Measurements from ENCODE around the gene SEC31B.

The SEC31B gene

DNA sequence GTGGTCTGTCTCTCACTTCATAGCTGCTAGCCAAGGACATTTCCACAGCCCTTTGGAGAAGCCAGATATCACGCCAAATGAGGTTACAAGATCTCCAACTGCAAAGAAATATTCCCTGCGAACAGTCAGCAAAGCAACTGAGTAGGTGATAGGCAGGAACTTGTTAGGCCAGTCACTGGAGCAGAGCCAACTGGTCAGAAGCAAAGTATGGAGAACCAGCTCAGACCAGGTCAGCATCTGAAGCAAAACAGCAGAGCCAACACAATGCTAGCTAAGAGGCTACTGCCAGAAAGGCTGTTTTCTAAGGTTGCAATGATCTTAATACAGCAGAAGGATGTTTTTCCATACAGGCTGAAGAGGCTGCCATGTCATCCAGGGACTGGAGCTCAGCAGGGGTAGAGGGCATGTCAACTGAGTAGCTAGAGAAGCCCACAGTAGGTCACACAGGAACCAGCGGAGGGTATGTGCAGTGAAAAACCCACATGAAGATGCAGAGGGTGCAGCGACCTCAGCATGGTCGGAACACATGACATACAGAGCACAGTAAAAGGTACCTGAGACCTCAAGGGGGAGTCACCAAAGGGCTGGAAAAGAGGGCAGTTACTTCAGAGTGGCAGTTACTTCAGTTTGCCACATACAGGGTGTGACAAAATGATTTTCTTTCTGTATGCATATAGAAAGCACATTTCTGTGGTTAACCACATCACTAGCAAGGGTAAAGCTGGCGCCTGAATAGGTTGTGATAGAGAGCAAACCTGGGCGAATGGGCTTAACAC lies 8.9 kb downstream of the SEC31B start:
- Histone ChIP-seq H3K27me3 (ENCODE audit: control insufficient read depth in 1 of 2, insufficient read depth in 2 of 2, low read length in 2 of 2) (no peaks in the 10 kb centered on the region), H3K9ac (ENCODE audit: low read depth in 1 of 2, low read length in 2 of 2) (no peak overlapping the region), H3K36me3 (ENCODE audit: control insufficient read depth in 1 of 2, insufficient read depth in 2 of 2, low read length in 2 of 2) (peaks cover 0 to 20% of the 10 kb centered on the region in 2 donors), H3K27ac (ENCODE audit: low read depth, low read length) (no peak overlapping the region), H3K4me1 (ENCODE audit: control insufficient read depth in 1 of 2, insufficient read depth in 2 of 2, low read length in 2 of 2) (no peaks in the 10 kb centered on the region), H3K4me3 (ENCODE audit: low read depth in 1 of 2, low read length in 2 of 2) (no peak overlapping the region), H3K9me3 (ENCODE audit: control insufficient read depth in 1 of 2, low read length in 2 of 2) (no peaks in the 10 kb centered on the region)

DNA sequence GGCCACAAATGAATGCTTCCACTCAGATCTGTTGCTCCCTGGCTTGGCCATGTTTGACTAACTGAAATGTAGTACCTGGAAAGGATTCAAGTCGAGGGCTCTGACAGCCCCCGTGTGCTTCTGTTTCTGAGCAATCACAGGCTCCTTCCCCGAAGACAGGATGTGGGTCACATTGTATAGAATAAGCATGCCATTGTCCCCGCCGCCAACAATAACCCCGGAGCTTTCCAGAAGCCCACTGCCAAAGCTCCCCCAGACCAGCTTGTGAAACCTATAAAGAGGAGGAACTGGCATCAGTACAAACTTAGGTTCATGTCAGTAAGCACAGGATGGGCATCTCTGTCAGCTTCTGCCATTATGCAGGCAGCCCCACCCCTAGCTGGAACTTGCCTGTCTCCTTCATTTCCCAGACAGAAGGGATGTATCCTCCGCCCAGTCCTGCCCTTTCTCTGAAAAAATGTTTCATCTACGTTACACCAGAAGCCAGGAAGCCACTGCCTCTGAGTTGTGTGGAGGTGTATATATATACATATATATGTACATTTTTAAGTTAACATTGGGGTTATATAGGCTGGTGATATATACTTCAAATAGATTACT lies 10.3 kb downstream of the SEC31B start:
- Histone ChIP-seq H3K36me3 (ENCODE audit: control insufficient read depth in 1 of 2, insufficient read depth in 2 of 2, low read length in 2 of 2) (peaks cover 7 to 26% of the 10 kb centered on the region in 2 donors), H3K9ac (ENCODE audit: low read depth in 1 of 2, low read length in 2 of 2) (no peak overlapping the region), H3K27ac (ENCODE audit: low read depth, low read length) (no peak overlapping the region), H3K27me3 (ENCODE audit: control insufficient read depth in 1 of 2, insufficient read depth in 2 of 2, low read length in 2 of 2) (no peaks in the 10 kb centered on the region), H3K9me3 (ENCODE audit: control insufficient read depth in 1 of 2, low read length in 2 of 2) (no peaks in the 10 kb centered on the region), H3K4me1 (ENCODE audit: control insufficient read depth in 1 of 2, insufficient read depth in 2 of 2, low read length in 2 of 2) (no peaks in the 10 kb centered on the region), H3K4me3 (ENCODE audit: low read depth in 1 of 2, low read length in 2 of 2) (no peak overlapping the region)

DNA sequence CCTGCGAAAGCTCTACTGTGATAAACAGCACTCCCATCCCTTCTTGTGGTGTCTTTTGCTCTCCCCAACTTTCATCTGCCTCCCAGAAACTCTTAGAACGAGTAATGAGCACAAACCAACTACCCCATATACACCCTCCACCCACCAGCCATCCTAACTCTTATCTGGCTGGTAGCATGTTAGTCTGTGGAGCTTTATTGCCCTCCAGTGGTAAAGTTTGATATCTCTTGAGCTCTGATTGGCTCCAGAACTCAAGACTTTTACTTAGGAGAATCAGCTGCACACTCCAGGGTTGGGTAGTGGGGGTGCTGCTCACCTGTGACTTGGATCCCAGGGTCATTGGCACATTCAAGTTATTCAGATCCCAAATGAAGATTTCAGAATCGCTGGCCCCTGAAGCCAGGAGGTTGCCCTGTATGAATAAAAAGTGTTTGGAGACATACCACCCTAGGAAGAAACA lies 10.9 kb downstream of the SEC31B start:
- peak overlapping the region in 1 of 2 donors; percentile 24 for H3K9ac ChIP-seq (ENCODE audit: low read depth in 1 of 2, low read length in 2 of 2)
- no peaks in the 10 kb centered on the region for H3K27me3 ChIP-seq (ENCODE audit: control insufficient read depth in 1 of 2, insufficient read depth in 2 of 2, low read length in 2 of 2)
- H3K27ac ChIP-seq (ENCODE audit: low read depth, low read length): no peak overlapping the region
- H3K36me3 ChIP-seq (ENCODE audit: control insufficient read depth in 1 of 2, insufficient read depth in 2 of 2, low read length in 2 of 2): peaks cover 7 to 26% of the 10 kb centered on the region in 2 donors
- no peak overlapping the region for H3K4me3 ChIP-seq (ENCODE audit: low read depth in 1 of 2, low read length in 2 of 2)
- no peaks in the 10 kb centered on the region for H3K9me3 ChIP-seq (ENCODE audit: control insufficient read depth in 1 of 2, low read length in 2 of 2)
- no peaks in the 10 kb centered on the region for H3K4me1 ChIP-seq (ENCODE audit: control insufficient read depth in 1 of 2, insufficient read depth in 2 of 2, low read length in 2 of 2)

DNA sequence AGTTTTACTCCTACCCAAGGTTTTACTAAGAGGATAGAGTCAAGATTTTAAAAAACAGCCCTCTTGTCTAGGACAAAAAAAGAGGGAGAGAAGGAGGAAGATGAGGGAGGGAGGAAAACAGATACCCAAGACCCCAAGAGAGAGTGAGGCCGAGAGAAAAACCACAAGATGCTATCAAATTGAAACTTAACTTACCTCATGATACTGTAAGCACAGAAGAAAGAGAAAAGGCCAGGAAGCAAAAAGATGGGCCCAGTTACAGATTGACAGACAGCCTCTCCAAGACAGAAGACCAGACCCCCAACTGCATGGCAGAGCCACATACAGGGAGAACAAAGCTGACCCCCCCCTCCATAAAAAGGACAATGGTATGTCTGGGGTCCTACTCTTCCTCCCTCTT lies 11.4 kb downstream of the SEC31B start:
- Histone ChIP-seq H3K36me3 (ENCODE audit: control insufficient read depth in 1 of 2, insufficient read depth in 2 of 2, low read length in 2 of 2) (peaks cover 7 to 26% of the 10 kb centered on the region in 2 donors), H3K27me3 (ENCODE audit: control insufficient read depth in 1 of 2, insufficient read depth in 2 of 2, low read length in 2 of 2) (no peaks in the 10 kb centered on the region), H3K9ac (ENCODE audit: low read depth in 1 of 2, low read length in 2 of 2) (peak overlapping the region in 1 of 2 donors; percentile 24), H3K4me3 (ENCODE audit: low read depth in 1 of 2, low read length in 2 of 2) (no peak overlapping the region), H3K27ac (ENCODE audit: low read depth, low read length) (no peak overlapping the region), H3K9me3 (ENCODE audit: control insufficient read depth in 1 of 2, low read length in 2 of 2) (no peaks in the 10 kb centered on the region), H3K4me1 (ENCODE audit: control insufficient read depth in 1 of 2, insufficient read depth in 2 of 2, low read length in 2 of 2) (no peaks in the 10 kb centered on the region)

DNA sequence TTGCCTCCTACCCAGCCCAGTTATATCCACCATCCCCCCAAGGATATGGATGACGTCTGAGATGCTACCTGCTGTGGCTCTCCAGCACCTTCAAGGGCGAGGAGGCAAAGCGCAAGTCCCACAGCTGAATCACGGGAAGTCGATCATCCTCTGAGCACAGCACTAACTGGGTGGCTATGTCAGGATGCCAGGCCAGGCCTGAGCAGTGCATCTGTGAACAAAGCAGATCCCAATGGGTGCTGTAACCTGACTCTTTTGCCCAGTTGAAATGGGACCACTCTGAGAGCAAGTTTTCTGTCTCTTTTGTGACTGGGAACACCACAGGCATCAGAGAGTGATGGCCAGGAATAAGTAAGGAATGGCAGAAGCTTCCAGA lies 12.3 kb downstream of the SEC31B start:
- Histone ChIP-seq H3K27ac (ENCODE audit: low read depth, low read length) (no peak overlapping the region), H3K27me3 (ENCODE audit: control insufficient read depth in 1 of 2, insufficient read depth in 2 of 2, low read length in 2 of 2) (no peaks in the 10 kb centered on the region), H3K4me3 (ENCODE audit: low read depth in 1 of 2, low read length in 2 of 2) (no peak overlapping the region), H3K36me3 (ENCODE audit: control insufficient read depth in 1 of 2, insufficient read depth in 2 of 2, low read length in 2 of 2) (peaks cover 7 to 29% of the 10 kb centered on the region in 2 donors), H3K9ac (ENCODE audit: low read depth in 1 of 2, low read length in 2 of 2) (no peak overlapping the region), H3K4me1 (ENCODE audit: control insufficient read depth in 1 of 2, insufficient read depth in 2 of 2, low read length in 2 of 2) (no peaks in the 10 kb centered on the region), H3K9me3 (ENCODE audit: control insufficient read depth in 1 of 2, low read length in 2 of 2) (no peaks in the 10 kb centered on the region)

DNA sequence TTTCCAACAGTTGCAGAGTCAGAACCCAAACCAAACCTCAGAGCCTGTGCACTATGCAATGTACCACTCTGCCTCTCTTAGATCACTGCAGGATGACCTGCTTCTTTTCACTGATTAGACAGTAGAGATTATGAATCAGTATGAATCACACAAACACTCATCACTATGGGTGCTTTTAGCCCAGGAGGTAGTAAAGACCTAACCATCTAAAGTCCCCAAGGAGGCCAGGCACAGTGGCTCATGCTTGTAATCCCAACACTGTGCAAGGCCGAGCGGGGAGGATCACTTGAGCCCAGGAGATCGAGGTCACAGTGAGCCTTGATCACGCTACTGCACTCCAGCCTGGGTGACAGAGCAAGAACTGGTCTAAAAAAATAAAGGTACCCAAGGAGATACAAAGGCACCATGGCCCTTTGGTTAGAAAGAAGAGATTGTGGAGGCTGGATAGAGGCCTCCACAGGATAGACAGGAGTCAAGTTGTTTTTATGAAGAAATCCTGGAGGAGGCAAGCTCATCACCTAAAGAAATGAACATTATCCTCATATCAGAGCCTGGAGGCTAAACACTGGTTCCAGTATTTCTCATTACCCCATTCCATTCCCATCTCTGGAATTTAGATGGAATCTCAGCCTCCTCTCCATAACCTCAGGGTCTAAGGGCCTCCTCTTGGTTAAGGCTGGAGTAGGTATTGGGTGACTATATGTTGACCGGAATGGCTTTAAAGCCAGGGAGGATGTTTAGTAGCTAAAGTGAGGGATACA lies 12.9 kb downstream of the SEC31B start:
- H3K9me3 ChIP-seq (ENCODE audit: control insufficient read depth in 1 of 2, low read length in 2 of 2): no peaks in the 10 kb centered on the region
- H3K36me3 ChIP-seq (ENCODE audit: control insufficient read depth in 1 of 2, insufficient read depth in 2 of 2, low read length in 2 of 2): peaks cover 12 to 35% of the 10 kb centered on the region in 2 donors
- no peak overlapping the region for H3K27ac ChIP-seq (ENCODE audit: low read depth, low read length)
- no peak overlapping the region for H3K4me3 ChIP-seq (ENCODE audit: low read depth in 1 of 2, low read length in 2 of 2)
- H3K9ac ChIP-seq (ENCODE audit: low read depth in 1 of 2, low read length in 2 of 2): no peak overlapping the region
- H3K4me1 ChIP-seq (ENCODE audit: control insufficient read depth in 1 of 2, insufficient read depth in 2 of 2, low read length in 2 of 2): no peaks in the 10 kb centered on the region
- no peaks in the 10 kb centered on the region for H3K27me3 ChIP-seq (ENCODE audit: control insufficient read depth in 1 of 2, insufficient read depth in 2 of 2, low read length in 2 of 2)

DNA sequence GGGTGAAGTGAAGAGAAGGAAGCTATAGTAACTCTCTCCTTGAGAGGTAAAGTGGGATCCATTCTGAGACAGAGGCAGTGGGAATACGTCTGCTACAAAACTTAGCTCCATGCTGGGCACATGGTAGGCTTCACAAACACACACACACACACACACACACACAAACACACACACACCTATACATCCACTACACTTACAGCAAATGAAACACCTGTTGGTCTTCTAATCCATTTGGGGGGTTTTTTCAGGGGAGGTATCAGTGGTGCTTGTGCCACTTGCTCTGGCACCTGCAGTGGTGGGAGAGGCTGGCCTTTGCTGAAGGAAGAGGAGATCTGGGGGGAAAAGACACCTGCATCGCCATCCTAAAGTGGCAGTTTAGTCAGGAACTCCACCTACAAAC lies 14.5 kb downstream of the SEC31B start:
- Histone ChIP-seq H3K9ac (ENCODE audit: low read depth in 1 of 2, low read length in 2 of 2) (no peak overlapping the region), H3K4me3 (ENCODE audit: low read depth in 1 of 2, low read length in 2 of 2) (no peak overlapping the region), H3K27me3 (ENCODE audit: control insufficient read depth in 1 of 2, insufficient read depth in 2 of 2, low read length in 2 of 2) (no peaks in the 10 kb centered on the region), H3K9me3 (ENCODE audit: control insufficient read depth in 1 of 2, low read length in 2 of 2) (no peaks in the 10 kb centered on the region), H3K36me3 (ENCODE audit: control insufficient read depth in 1 of 2, insufficient read depth in 2 of 2, low read length in 2 of 2) (peaks cover 13 to 41% of the 10 kb centered on the region in 2 donors), H3K27ac (ENCODE audit: low read depth, low read length) (no peak overlapping the region), H3K4me1 (ENCODE audit: control insufficient read depth in 1 of 2, insufficient read depth in 2 of 2, low read length in 2 of 2) (no peaks in the 10 kb centered on the region)

DNA sequence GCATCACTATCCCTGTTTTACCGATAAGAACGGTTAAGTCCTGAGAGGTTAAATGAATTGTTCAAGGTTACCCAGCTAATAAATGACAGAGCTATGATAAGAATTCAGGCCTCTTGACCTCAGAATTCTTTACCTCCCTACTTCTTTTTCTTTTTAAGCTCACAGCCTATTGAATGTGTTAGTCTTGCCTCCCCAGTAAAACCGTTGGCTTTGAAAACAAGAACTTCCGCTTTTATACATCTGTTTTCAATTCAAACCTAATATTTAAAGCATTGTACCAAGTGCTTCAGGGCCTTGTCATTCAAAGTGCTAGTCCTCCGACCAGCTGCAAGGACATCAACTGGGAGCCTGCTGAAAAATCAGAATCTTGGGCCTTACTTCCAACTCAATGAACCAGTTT lies 15.6 kb downstream of the SEC31B start:
- Histone ChIP-seq H3K9me3 (ENCODE audit: control insufficient read depth in 1 of 2, low read length in 2 of 2) (no peaks in the 10 kb centered on the region), H3K27ac (ENCODE audit: low read depth, low read length) (no peak overlapping the region), H3K9ac (ENCODE audit: low read depth in 1 of 2, low read length in 2 of 2) (no peak overlapping the region), H3K4me3 (ENCODE audit: low read depth in 1 of 2, low read length in 2 of 2) (no peak overlapping the region), H3K36me3 (ENCODE audit: control insufficient read depth in 1 of 2, insufficient read depth in 2 of 2, low read length in 2 of 2) (peaks cover 22 to 49% of the 10 kb centered on the region in 2 donors), H3K27me3 (ENCODE audit: control insufficient read depth in 1 of 2, insufficient read depth in 2 of 2, low read length in 2 of 2) (no peaks in the 10 kb centered on the region), H3K4me1 (ENCODE audit: control insufficient read depth in 1 of 2, insufficient read depth in 2 of 2, low read length in 2 of 2) (no peaks in the 10 kb centered on the region)

DNA sequence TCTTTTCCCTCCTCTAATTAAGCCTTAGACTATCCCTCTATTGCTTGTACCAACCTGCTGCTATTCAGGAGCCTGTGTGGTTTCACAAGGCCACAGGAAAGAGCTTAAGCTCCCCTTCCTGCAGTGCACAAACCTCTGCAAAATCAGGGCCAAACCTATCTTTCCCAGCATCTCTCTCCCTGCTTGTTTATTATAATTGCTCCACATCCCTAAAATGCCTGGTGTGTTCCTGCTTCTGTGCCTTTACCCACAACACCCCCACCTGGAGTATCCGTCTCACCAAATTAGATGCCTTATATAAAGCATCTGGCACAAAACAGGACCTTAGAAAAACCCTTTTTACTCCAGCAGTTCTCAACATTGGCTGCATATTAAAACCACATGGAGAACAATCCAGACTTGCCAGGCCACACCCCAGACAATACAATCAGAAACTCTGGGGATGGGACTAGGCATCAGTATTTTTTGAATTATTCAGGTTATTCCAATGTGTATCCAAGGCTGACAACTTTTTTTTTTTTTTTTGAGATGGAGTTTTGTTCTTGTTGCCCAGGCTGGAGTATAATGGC lies 16.7 kb downstream of the SEC31B start:
- no peaks in the 10 kb centered on the region for H3K27me3 ChIP-seq (ENCODE audit: control insufficient read depth in 1 of 2, insufficient read depth in 2 of 2, low read length in 2 of 2)
- H3K27ac ChIP-seq (ENCODE audit: low read depth, low read length): no peak overlapping the region
- H3K4me3 ChIP-seq (ENCODE audit: low read depth in 1 of 2, low read length in 2 of 2): no peak overlapping the region
- no peaks in the 10 kb centered on the region for H3K9me3 ChIP-seq (ENCODE audit: control insufficient read depth in 1 of 2, low read length in 2 of 2)
- peaks cover 24 to 59% of the 10 kb centered on the region in 2 donors for H3K36me3 ChIP-seq (ENCODE audit: control insufficient read depth in 1 of 2, insufficient read depth in 2 of 2, low read length in 2 of 2)
- H3K4me1 ChIP-seq (ENCODE audit: control insufficient read depth in 1 of 2, insufficient read depth in 2 of 2, low read length in 2 of 2): no peaks in the 10 kb centered on the region
- no peak overlapping the region for H3K9ac ChIP-seq (ENCODE audit: low read depth in 1 of 2, low read length in 2 of 2)

DNA sequence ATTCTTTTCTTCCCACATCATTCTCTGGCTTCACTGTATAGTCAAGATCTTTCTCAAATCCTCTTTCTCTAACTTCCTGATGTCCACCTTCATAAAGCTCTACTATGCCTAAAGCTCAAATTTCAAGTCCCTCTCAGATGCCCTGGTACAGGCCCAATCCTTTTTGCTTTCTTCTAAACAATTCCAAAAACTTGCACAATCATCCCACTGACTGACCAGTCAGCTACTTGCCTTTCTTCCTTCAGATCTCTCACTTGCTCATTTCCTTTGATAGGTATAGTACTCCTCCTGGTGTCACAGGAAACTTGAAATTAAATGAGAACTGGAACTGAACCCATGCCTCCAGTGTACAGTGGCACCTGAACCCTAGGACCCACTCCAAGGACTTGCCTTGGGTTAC lies 18.2 kb downstream of the SEC31B start:
- Histone ChIP-seq H3K9ac (ENCODE audit: low read depth in 1 of 2, low read length in 2 of 2) (no peak overlapping the region), H3K4me3 (ENCODE audit: low read depth in 1 of 2, low read length in 2 of 2) (no peak overlapping the region), H3K36me3 (ENCODE audit: control insufficient read depth in 1 of 2, insufficient read depth in 2 of 2, low read length in 2 of 2) (peaks cover 24 to 59% of the 10 kb centered on the region in 2 donors), H3K9me3 (ENCODE audit: control insufficient read depth in 1 of 2, low read length in 2 of 2) (no peaks in the 10 kb centered on the region), H3K27me3 (ENCODE audit: control insufficient read depth in 1 of 2, insufficient read depth in 2 of 2, low read length in 2 of 2) (no peaks in the 10 kb centered on the region), H3K27ac (ENCODE audit: low read depth, low read length) (no peak overlapping the region), H3K4me1 (ENCODE audit: control insufficient read depth in 1 of 2, insufficient read depth in 2 of 2, low read length in 2 of 2) (no peaks in the 10 kb centered on the region)
